GM18508 (cell line): ENCODE results near the gene KLF7.

Experiments
- ATAC-seq: cut with Tn5 transposase; IDR thresholded peaks from one replicate; pipeline ENCODE4 v1.9.1; 2021; ENCODE audit warnings: moderate number of reproducible peaks; ENCODE audit not compliant: insufficient read depth, unreplicated experiment

KLF7 gene

GRCh38 chr2:207165121-207166038 is at the start of gene KLF7:
TSS of gene KLF7 (minus strand) at chr2:207165948. CDS start at chr2:207165568, 380 bp downstream.
- ATAC-seq, result no peak

- ATAC-seq, result no peak
Observed at GRCh38 chr2:207215308-207215707, 49.6 kb upstream of the KLF7 start.

GRCh38 chr2:207214446-207214845 is 48.7 kb upstream of the KLF7 start:
- no peak for ATAC-seq

GRCh38 chr2:207206011-207206410 is 40.3 kb upstream of the KLF7 start:
- ATAC-seq, result no peak

- ATAC-seq, result no peak
Observed at GRCh38 chr2:207205173-207205957, 39.6 kb upstream of the KLF7 start.

- ATAC-seq, result no peak
Observed at GRCh38 chr2:207203056-207203455, 37.3 kb upstream of the KLF7 start.

- no peak for ATAC-seq
Observed at GRCh38 chr2:207202645-207203044, 36.9 kb upstream of the KLF7 start.

- ATAC-seq, result no peak
Observed at GRCh38 chr2:207201416-207201815, 35.7 kb upstream of the KLF7 start.

- no peak for ATAC-seq
Observed at GRCh38 chr2:207200136-207200535, 34.4 kb upstream of the KLF7 start.

GRCh38 chr2:207194028-207194427 is 28.3 kb upstream of the KLF7 start:
- ATAC-seq, result no peak

- no peak for ATAC-seq
Observed at GRCh38 chr2:207188626-207189419, 23.1 kb upstream of the KLF7 start.

GRCh38 chr2:207185372-207185771 is 19.6 kb upstream of the KLF7 start:
- ATAC-seq, result no peak

GRCh38 chr2:207184768-207185167 is 19.0 kb upstream of the KLF7 start:
- ATAC-seq, result no peak

GRCh38 chr2:207184348-207184747 is 18.6 kb upstream of the KLF7 start:
- no peak for ATAC-seq

- no peak for ATAC-seq
Observed at GRCh38 chr2:207183506-207183905, 17.8 kb upstream of the KLF7 start.

- ATAC-seq, result no peak
Observed at GRCh38 chr2:207182911-207183310, 17.2 kb upstream of the KLF7 start.

GRCh38 chr2:207181526-207182274 is 16.0 kb upstream of the KLF7 start:
- no peak for ATAC-seq

GRCh38 chr2:207180741-207181140 is 15.0 kb upstream of the KLF7 start:
- ATAC-seq, result no peak

GRCh38 chr2:207176247-207176646 is 10.5 kb upstream of the KLF7 start:
- ATAC-seq, result no peak

- no peak for ATAC-seq
Observed at GRCh38 chr2:207173641-207174040, 7.9 kb upstream of the KLF7 start.
